Tibial nerve (tissue), 4 donors: ENCODE measurements around the gene EGFL6.

ENCODE experiments used
- EP300 ChIP-seq, 2 donors: sonication (generic); formaldehyde crosslinking; IDR thresholded peaks; one replicate each; pipeline ENCODE4 v1.6.1; 2017; ENCODE audit warnings: antibody characterized with exemption in 2 of 2, mild to moderate bottlenecking in 1 of 2
- POLR2A ChIP-seq, 2 donors: fragments of 450-650 bp; IDR thresholded peaks; one replicate each; pipeline ENCODE4 v1.6.1; 2017; ENCODE audit warnings: antibody characterized with exemption in 2 of 2, mild to moderate bottlenecking in 2 of 2, moderate library complexity in 2 of 2
- TF ChIP-seq, protein P1 (sequence below), 5 experiments: fragments of 200-600 bp in 3 of 5; fragments of 450-650 bp in 2 of 5; sonication (generic) in 3 of 5; IDR thresholded peaks; one replicate each; pipeline ENCODE4 v1.5.1; 2016 to 2019; ENCODE audit warnings: antibody characterized with exemption in 5 of 5, mild to moderate bottlenecking in 3 of 5, moderate library complexity in 2 of 5

DNA sequence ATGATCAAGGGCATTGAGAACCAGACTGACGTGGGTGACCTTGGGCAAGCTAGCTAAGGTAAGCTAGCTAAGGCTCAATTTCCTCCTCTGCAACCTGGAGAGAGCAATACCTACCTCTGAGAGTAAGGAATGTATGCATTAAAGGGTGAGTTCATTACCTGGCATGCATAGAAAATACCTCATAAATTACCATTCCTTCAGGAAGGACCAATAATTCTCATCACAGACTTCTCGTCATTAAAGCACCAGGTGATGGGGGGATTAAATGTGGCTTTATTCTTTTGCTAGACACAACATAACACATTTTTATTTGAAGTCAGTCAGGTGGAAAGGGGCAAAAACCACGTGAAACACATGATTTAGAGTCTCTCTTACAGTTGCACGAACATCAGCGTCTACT is 21.5 kb downstream of the EGFL6 start:
- TF ChIP-seq, protein P1, sequence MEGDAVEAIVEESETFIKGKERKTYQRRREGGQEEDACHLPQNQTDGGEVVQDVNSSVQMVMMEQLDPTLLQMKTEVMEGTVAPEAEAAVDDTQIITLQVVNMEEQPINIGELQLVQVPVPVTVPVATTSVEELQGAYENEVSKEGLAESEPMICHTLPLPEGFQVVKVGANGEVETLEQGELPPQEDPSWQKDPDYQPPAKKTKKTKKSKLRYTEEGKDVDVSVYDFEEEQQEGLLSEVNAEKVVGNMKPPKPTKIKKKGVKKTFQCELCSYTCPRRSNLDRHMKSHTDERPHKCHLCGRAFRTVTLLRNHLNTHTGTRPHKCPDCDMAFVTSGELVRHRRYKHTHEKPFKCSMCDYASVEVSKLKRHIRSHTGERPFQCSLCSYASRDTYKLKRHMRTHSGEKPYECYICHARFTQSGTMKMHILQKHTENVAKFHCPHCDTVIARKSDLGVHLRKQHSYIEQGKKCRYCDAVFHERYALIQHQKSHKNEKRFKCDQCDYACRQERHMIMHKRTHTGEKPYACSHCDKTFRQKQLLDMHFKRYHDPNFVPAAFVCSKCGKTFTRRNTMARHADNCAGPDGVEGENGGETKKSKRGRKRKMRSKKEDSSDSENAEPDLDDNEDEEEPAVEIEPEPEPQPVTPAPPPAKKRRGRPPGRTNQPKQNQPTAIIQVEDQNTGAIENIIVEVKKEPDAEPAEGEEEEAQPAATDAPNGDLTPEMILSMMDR (IDR thresholded peaks at IDR 0.05) = no peak
- TF ChIP-seq EP300 (IDR thresholded peaks at IDR 0.05) = no peak
- no peak for TF ChIP-seq POLR2A (IDR thresholded peaks at IDR 0.05)
